Endodermal cell (in vitro differentiated cells): ENCODE data around the gene CTDP1. TPM values are rescaled to one million over a fixed set of nuclear protein-coding genes. Genes with fewer than 3 reads are reported as not detected.

Source experiments
- DNase-seq: peaks from one replicate; pipeline ENCODE4 v3.0.0-alpha.2; 2017
- H3K27ac ChIP-seq: 2 replicates; pipeline ENCODE4 v1.5.1; 2013; ENCODE audit warnings: mild to moderate bottlenecking, low read depth, low read length, moderate library complexity
- H3K27me3 ChIP-seq: 2 replicates; pipeline ENCODE4 v1.6.1; 2013; ENCODE audit warnings: mild to moderate bottlenecking, low read length, moderate library complexity; ENCODE audit not compliant: insufficient read depth, control insufficient read depth, poor library complexity, severe bottlenecking
- H3K36me3 ChIP-seq: 2 replicates; pipeline ENCODE4 v1.7.0; 2013; ENCODE audit warnings: mild to moderate bottlenecking, low read length, moderate library complexity; ENCODE audit not compliant: control insufficient read depth, insufficient read depth
- H3K4me1 ChIP-seq: one replicate; pipeline ENCODE4 v1.7.0; 2013; ENCODE audit warnings: low read length; ENCODE audit not compliant: control insufficient read depth, insufficient read depth
- H3K4me3 ChIP-seq: 2 replicates; pipeline ENCODE4 v1.5.1; 2013; ENCODE audit warnings: mild to moderate bottlenecking, low read length, moderate library complexity
- H3K9ac ChIP-seq: 2 replicates; pipeline ENCODE4 v1.6.1; 2013; ENCODE audit warnings: mild to moderate bottlenecking, low read length, moderate library complexity; ENCODE audit not compliant: poor library complexity, severe bottlenecking; ENCODE audit errors: extremely low read depth
- H3K9me3 ChIP-seq: 2 replicates; pipeline ENCODE4 v1.6.1; 2013; ENCODE audit warnings: mild to moderate bottlenecking, low read length, moderate library complexity; ENCODE audit not compliant: control insufficient read depth
- H3K27ac Mint-ChIP-seq: 2 replicates; pipeline ENCODE4 v1.8.0; 2020; ENCODE audit warnings: mixed read lengths
- H3K27me3 Mint-ChIP-seq: 2 replicates; pipeline ENCODE4 v1.8.0; 2021; ENCODE audit warnings: mild to moderate bottlenecking, mixed read lengths; ENCODE audit not compliant: insufficient read depth
- H3K36me3 Mint-ChIP-seq: 2 replicates; pipeline ENCODE4 v1.8.0; 2020; ENCODE audit warnings: low read depth, mixed read lengths
- H3K4me1 Mint-ChIP-seq: 2 replicates; pipeline ENCODE4 v1.8.0; 2020; ENCODE audit warnings: mixed read lengths
- H3K4me3 Mint-ChIP-seq: 2 replicates; pipeline ENCODE4 v1.8.0; 2020; ENCODE audit warnings: mild to moderate bottlenecking, moderate library complexity, mixed read lengths
- H3K9me3 Mint-ChIP-seq: 2 replicates; pipeline ENCODE4 v1.8.0; 2020; ENCODE audit warnings: mild to moderate bottlenecking, mixed read lengths
- CTCF ChIP-seq: fragments of 200-600 bp; sonication (generic); conservative IDR thresholded peaks from 2 replicates; pipeline ENCODE4 v1.5.0; 2021; ENCODE audit warnings: antibody characterized with exemption, mild to moderate bottlenecking
- WGBS, 2 experiments: methylation state at CpG; one replicate each; pipeline versions ENCODE4 v1.1.5 to v1.1.7; 2013; ENCODE audit warnings: missing lambda C conversion rate in 2 of 2, mixed read lengths in 1 of 2; ENCODE audit not compliant: insufficient coverage in 1 of 2, insufficient read length in 1 of 2; 5-methylcytosine and 5-hydroxymethylcytosine counted together
- total RNA-seq, 2 donors: library from RNA; stranded (reverse); fragmentation: NEBNext Ultra II Directional in 1 of 2; extraction: Animal tissue kit (Norgen Biotek cat#: 25700) in 1 of 2; gene quantifications; 2 replicates in 1 of 2; 3 replicates in 1 of 2; pipeline ENCODE4 v1.2.1, GENCODE V29; 2021

Gene CTDP1
- total RNA-seq, 2 donors from 2014 or later = 29.8 to 35.6 TPM

DNA sequence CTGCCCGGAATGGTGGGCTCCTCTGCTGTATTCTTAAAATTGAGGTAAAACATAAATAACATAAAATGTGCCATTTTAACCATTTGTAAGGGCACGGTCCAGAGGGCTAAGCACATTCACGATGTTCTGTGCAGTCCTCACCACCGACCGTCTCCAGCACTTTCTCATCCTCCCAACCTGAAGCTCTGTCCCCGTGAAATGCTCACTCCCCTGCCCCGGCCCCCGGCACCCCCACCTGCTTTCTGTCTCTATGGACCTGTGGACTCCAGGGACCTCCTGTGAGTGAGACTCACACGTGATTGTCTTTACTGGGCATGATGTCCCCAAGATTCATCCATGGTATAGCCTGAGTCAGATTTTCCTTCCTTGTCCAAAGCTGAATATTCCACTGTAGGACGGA is 38.7 kb upstream of the CTDP1 start:
- no peak for TF ChIP-seq CTCF
- no peak overlapping the region for H3K4me3 ChIP-seq
- H3K36me3 ChIP-seq = no peaks in the 10 kb centered on the region
- 92 to 100% methylated on average over 6 to 10 of the region's 10 CpGs for WGBS, 2 experiments
- no peaks in the 10 kb centered on the region for H3K27me3 ChIP-seq
- H3K27ac ChIP-seq = no peak overlapping the region
- Mint-ChIP-seq H3K4me1 (peaks cover 5% of the 10 kb centered on the region), H3K9me3 (peaks cover 7% of the 10 kb centered on the region), H3K27me3 (peaks cover 8% of the 10 kb centered on the region), H3K36me3 (no peaks in the 10 kb centered on the region), H3K27ac (no peak overlapping the region), H3K4me3 (no peak overlapping the region)
- peaks cover 5% of the 10 kb centered on the region for H3K4me1 ChIP-seq
- no peak overlapping the region for H3K9ac ChIP-seq
- DNase-seq = no peak
- H3K9me3 ChIP-seq = no peaks in the 10 kb centered on the region

DNA sequence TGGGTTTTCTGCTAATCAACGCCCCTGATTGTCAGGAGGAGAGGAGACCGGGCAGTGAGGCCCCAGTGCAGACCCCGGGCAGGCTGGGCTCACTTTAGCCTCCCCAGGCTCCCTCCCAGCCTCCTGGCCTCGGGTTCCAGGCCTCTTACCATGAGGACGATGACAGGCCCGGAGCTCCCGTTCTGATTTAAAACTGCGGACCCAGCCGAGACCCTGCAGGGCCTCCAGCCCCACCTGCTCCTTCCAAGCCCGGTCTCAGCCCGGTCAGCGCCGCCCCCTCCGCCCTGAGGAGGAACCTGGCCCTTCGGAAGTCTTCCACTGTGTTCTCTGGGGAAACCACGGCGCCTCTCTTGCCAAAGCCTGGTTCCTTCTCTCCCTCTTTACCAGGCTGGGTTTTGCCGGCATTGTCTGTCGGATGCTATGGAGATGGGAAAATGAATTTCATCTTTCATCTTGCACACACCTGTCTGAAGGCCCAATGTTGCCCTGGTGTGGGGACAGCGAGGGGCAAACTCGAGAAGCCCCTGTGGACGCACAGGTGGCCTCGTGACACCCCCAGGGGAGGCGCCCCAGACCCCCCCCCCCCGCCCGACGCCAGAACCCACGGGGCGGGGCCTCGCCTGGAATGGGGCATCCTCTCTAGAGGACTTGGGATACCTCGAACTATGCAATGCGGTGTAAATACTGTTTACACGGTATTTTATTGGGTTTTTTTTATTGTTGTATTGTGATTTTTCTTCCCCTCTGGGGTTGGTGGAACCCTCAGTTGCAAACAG is 37.7 kb upstream of the CTDP1 start:
- Mint-ChIP-seq H3K4me3 (no peak overlapping the region), H3K9me3 (peaks cover 2% of the 10 kb centered on the region), H3K4me1 (peaks cover 5% of the 10 kb centered on the region), H3K36me3 (no peaks in the 10 kb centered on the region), H3K27me3 (peaks cover 7% of the 10 kb centered on the region), H3K27ac (no peak overlapping the region)
- peaks cover 5% of the 10 kb centered on the region for H3K4me1 ChIP-seq
- no peaks in the 10 kb centered on the region for H3K9me3 ChIP-seq
- H3K9ac ChIP-seq = no peak overlapping the region
- H3K36me3 ChIP-seq = no peaks in the 10 kb centered on the region
- 89 to 91% methylated on average over 16 to 33 of the region's 33 CpGs for WGBS, 2 experiments
- H3K4me3 ChIP-seq = no peak overlapping the region
- TF ChIP-seq CTCF = no peak
- H3K27ac ChIP-seq = no peak overlapping the region
- peak; percentile 41 for DNase-seq
- H3K27me3 ChIP-seq = no peaks in the 10 kb centered on the region

GRCh38 chr18:79642626-79643025 is 37.0 kb upstream of the CTDP1 start:
- H3K9ac ChIP-seq = no peak overlapping the region
- Mint-ChIP-seq H3K27me3 (peaks cover 2% of the 10 kb centered on the region), H3K36me3 (no peaks in the 10 kb centered on the region), H3K27ac (no peak overlapping the region), H3K4me1 (peaks cover 5% of the 10 kb centered on the region), H3K4me3 (no peak overlapping the region), H3K9me3 (no peaks in the 10 kb centered on the region)
- DNase-seq = no peak
- H3K4me1 ChIP-seq = peaks cover 5% of the 10 kb centered on the region
- H3K9me3 ChIP-seq = no peaks in the 10 kb centered on the region
- H3K36me3 ChIP-seq = no peaks in the 10 kb centered on the region
- WGBS, 2 experiments = 93 to 100% methylated on average over 3 to 6 of the region's 6 CpGs
- no peak for TF ChIP-seq CTCF
- H3K4me3 ChIP-seq = no peak overlapping the region
- no peaks in the 10 kb centered on the region for H3K27me3 ChIP-seq
- H3K27ac ChIP-seq = no peak overlapping the region
